GM18517 (cell line): ENCODE results near the gene ASB7.

Experiments used
- ATAC-seq: cut with Tn5 transposase; IDR thresholded peaks from one replicate; pipeline ENCODE4 v1.9.1; 2021; ENCODE audit warnings: mild to moderate bottlenecking, moderate library complexity; ENCODE audit not compliant: unreplicated experiment

Gene ASB7

DNA sequence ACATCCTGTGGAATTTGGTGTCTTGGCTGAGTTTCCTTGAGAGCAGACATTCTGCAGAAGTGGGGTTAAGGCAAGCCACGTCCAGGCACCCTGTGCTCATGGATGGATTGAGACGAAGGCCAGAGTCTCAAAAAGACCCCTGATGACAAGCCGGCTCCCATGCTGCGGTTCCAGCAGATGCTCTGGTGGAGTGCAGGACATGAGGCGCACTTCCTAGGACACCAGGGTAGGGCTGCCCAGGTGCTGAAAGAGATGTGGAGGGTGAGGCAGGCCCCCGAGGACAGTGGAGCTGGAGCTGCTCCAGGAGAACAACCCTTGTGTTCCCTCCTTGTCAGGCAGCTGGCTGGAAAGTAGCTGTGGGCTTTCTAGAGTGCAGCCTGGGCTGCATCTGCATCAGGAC lies 81.0 kb downstream of the ASB7 start:
- no peak for ATAC-seq

DNA sequence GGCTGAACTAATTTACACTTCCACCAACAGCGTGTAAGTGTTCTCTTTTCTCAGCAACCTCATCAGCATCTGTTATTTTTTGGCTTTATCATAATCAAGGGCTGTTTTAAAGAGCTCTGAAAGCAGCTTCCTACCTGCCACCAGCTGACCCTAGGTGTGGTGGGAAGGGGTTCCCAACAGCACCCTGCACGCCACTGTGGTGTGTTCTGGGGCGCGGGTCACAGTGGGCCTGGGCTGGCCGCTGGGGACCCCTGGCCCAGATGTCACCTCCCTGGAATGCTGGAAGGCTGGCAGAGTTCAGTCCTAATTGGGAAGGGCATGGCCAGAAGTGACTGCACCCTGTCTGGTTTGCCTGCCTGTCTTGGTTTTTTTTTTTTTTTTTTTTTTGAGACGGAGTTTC lies 82.2 kb downstream of the ASB7 start:
- ATAC-seq = no peak

GRCh38 chr15:100686021-100686724 lies 83.8 kb downstream of the ASB7 start:
- ATAC-seq = no peak

DNA sequence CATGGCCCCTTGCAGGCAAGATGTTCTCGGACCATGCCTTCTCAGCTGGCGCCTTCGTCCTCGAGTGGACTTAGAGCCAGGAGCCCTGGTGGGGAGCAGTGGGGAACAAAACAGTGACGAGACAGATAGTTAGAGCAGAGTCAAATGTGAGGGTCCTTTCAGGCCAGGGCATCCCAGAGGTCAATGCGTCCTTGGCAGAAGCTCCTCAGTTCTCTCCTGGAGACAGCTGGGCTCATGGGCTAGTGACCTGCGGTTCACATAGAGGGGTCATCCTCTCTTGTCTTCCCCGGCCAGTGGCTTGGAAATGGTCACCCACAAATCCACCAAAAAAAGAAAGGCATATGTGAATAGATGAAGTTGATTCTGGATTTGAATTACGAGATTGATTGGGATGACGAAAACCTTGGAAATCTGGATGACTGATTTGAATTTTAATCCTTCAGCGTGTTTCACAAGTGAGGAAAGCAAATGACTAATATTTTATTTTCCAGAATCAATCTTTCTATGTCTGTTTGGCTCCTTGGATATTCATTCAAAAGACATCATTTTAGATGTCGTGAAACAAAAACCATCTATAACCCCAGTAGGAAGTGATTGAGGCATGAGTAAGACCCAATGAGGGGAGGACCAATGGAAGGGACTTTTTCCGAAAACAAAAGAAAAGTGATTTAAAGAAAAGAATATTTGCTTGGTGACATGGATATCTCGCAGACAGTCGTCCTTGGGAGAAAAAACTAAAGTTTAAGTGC lies 84.5 kb downstream of the ASB7 start:
- no peak for ATAC-seq

GRCh38 chr15:100687582-100688141 lies 85.3 kb downstream of the ASB7 start:
- ATAC-seq = no peak

DNA sequence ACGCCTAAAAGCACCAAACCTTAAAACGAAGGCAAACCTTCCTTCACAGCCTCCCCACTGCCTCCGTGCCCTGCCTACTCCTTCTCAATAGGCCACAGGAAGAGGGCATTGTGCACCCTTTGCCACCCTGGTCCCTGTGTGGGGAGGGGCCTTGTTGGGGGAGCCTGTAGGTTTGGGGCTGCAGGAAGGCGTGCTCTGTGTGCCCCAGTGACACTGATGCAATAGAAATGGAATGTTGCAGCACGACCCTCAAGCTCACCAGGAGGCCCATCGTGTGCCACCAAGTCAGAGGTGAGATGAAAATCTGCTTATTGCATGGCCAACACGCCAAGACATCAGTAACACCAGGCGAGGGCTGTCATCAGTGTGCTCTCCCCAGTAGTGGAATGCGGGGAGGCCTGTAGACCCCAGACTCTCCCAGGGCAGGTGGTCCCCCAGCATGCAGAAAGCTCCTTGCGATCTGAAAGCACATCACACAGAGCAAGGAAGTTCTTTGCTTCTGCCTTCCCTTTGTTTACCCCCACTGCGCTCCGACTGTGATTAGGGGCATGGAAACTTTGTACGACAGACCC lies 86.2 kb downstream of the ASB7 start:
- ATAC-seq = no peak

DNA sequence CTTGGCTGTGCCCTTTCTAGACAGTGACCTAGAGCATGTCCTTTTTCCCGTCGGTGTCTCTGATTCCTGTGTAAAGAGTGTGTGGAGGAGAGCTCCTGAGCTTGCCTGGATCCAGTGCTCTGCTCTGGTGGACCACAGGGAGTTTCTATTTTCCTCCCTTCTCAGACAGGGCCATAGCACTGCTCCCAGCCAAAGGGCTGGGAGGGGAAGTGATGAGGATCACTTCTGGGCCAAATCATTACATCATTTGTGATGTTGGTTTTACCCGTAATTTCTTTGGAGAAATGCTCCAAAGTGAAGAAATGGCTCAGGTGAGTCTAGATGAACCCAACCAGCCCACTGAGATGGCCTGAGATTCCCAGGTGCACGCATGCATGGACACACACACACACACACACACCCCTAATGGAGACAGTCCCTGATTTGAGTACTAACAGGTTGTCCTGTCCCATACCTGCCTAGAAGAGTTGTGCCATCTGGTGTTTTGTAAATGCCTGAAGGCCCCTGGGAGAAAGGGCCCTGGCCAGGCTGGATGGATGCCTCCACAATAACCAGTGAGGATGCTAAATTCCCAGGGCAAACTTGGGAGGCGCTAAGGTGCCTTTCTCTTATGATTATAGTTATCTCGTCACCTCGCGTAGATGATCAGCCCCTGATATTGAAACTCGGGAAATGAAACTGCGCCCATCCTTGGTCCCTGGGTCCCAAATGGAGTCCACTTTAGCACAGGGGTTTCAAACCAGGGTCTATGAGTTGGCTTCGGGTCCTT lies 86.9 kb downstream of the ASB7 start:
- ATAC-seq = no peak

- ATAC-seq = no peak
Observed at GRCh38 chr15:100690032-100690794, 87.8 kb downstream of the ASB7 start.

GRCh38 chr15:100690795-100691158 lies 88.4 kb downstream of the ASB7 start:
- ATAC-seq = no peak

- ATAC-seq = no peak
Observed at GRCh38 chr15:100691321-100691720, 88.9 kb downstream of the ASB7 start.

DNA sequence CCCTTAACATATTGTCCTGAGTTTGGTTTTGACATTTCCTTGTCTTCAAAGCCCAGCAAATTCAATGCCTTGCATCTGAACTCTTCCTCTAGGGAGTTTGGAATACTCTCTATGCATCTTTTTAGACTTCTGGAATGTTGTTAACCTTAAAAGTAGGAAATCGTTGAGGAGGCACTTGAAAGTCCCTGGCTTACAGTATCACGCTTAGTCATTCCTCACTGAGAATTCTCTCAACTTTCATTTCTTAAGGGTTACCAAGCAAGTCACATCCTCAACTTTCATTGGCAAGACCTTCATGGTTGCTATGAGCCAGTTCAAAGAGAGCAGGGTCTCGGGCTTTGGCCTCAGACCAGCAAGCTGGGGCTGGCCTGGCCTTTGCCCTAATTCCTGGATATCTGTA lies 89.9 kb downstream of the ASB7 start:
- ATAC-seq = no peak

- ATAC-seq = no peak
Observed at GRCh38 chr15:100692671-100693070, 90.3 kb downstream of the ASB7 start.

- no peak for ATAC-seq
Observed at GRCh38 chr15:100693451-100693850, 91.1 kb downstream of the ASB7 start.

GRCh38 chr15:100694381-100695021 lies 92.1 kb downstream of the ASB7 start:
- no peak for ATAC-seq

DNA sequence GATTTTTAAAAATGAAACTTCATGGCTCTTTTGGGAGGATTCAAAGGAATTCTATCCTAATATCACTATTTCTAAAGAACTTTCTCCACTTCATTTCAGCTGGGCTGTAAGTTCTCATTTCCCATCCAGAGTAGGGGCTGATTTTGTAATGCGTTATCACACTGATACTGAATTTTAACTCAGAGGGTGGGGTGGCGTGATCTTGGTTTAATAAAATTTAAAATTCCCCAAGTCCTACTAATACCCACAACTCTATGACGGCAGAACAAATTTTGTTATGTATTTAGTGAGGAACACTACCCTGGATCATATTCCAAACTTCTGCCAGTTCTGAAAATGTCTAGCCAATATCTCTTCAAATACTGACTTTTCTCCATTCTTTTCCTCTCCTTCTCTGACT lies 92.7 kb downstream of the ASB7 start:
- ATAC-seq = no peak

DNA sequence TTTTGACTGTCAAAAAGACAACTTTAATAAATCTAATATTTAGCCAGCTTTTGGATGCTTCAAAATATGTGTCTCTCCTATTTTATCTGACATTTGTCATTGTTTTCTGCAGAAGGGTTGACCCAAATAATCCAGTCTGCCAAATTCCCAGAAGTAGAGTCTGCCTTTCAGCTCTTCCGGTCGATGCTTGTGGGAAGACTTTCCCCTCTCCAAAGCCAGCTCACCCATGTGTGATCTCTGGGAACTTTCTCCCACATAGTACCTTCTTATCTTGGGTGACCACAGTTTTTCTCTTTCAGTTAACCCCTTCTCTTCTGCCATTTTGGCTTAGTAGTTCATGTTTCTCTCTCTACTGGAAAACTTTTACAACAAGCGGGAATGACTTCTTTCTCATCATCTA lies 94.1 kb downstream of the ASB7 start:
- no peak for ATAC-seq
